ENCODE measurements around the gene PEX16.
"Not testable (repeated sequence)": the region's sequence is repeated elsewhere in the genome, so short reads cannot be mapped to it uniquely, and the experiment has no call there.

PEX16 gene

GRCh38 chr11:45918962-45919675, 1.4 kb upstream of the PEX16 start:
- no peak for DNase-seq (ENCODE audit: low spot score)

GRCh38 chr11:45918331-45918941, 759 bp upstream of the PEX16 start:
- DNase-seq (ENCODE audit: low spot score), result peak; percentile 82

- DNase-seq (ENCODE audit: low spot score), result no peak
These were observed 423 bp downstream of the PEX16 start for GRCh38 chr11:45917286-45917622.

- DNase-seq (ENCODE audit: low spot score), result no peak
These were observed 2.2 kb downstream of the PEX16 start for GRCh38 chr11:45915446-45915845.

- no peak for DNase-seq (ENCODE audit: low spot score)
These were observed 3.6 kb downstream of the PEX16 start for GRCh38 chr11:45913942-45914635.

GRCh38 chr11:45913514-45913913, 4.2 kb downstream of the PEX16 start:
- no peak for DNase-seq (ENCODE audit: low spot score)

DNA sequence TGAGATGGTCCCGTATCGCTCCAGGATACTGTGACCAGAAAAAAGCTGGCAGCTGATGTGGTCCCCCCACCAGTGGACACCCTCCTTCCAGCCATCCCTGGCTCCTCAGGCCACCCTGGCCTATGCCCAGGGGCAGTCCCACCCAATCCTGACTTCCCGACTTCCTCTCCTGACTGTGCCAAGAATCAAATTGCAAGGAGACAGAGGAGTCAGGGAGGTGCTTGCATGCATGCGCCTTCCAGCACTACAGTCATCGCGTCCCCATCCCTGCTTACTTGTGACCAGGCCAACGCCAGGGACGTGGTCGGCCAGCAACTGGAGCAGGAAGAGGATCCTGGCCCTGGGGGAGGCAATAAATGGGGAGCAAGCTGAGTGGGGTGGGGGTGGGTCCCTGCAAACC, 7.1 kb downstream of the PEX16 start:
- no peak for DNase-seq (ENCODE audit: low spot score)

DNA sequence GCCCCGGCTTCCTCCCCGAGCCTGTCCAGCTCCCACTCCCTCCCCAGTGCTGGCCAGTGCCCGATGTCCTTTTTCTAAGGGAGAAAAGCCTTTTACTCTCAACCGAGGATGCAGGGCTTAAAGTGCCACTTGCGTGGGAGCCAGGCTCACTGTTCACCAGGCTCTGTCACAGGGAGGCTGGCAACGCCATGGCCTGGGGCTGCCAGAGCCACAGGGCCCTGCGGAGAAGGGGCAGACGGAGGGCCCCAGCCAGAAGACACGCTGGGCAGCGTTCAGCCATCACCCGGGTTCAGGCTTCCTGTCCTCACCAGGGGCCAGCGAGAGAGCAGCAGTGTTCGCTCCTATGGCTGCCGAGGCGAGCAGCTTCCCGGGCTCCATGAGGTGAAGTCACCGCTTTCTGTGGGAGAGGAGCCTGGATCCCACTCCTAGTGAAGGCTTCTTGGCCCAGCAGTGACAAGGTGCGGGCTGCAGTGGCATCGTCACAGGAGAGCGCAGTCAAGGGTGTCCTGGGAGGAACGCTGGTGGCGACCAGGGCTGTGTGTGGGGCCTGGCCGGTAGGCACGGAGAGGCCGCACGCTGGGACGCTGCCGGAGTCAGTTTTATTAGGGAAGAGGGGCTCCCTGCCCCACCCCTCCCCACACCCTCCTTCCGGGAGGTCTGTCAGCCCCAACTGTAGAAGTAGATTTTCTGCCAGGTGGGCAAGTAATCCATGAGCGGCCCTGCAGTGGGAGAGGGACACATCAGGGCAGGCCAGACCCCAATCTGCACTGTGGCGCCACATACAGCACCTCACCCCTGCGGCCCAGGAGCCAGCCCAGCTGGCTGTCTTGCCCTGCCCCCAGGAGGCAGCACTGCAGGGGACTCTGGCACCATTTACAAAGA, 7.8 kb downstream of the PEX16 start:
- no peak for DNase-seq (ENCODE audit: low spot score)

- DNase-seq (ENCODE audit: low spot score), result no peak
These were observed 9.7 kb downstream of the PEX16 start for GRCh38 chr11:45907911-45908370.

DNA sequence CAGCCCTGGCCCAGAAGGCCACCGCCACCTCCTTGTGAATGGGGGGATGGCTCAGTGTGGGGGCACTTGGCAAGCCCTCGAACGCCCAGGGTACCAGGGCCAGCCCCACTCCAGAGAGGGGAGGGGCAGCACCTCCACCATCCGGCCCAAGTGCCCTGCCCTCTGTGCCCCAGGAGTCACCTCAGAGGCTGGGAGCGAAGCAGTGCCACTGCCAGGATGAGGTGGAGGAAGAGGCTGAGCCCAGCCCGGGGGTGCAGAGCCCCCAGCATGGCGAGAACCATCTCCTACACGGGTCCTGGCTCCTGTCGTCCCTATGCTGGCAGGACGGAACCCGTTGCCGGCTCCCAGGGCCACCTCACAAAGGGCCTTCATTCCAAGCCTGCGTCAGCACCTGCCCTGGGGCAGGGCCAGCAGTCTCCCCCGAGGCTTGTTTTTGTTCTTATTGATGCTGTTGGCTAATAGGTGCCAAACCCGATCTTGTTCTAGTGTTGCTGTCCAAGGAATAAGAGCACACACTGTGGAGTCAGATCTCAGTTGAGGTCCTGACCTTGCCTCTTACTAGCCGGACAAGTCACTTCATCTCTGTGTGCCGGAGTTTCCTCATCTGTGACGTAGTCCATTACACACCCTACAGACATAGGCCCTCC, 10.6 kb downstream of the PEX16 start, which contains the start of gene FREY1:
Gene FREY1 (minus strand): TSS at position 307 of the 647 bp plus-strand sequence. CDS start 26 bp downstream, at position 281.
- no peak for DNase-seq (ENCODE audit: low spot score)

DNA sequence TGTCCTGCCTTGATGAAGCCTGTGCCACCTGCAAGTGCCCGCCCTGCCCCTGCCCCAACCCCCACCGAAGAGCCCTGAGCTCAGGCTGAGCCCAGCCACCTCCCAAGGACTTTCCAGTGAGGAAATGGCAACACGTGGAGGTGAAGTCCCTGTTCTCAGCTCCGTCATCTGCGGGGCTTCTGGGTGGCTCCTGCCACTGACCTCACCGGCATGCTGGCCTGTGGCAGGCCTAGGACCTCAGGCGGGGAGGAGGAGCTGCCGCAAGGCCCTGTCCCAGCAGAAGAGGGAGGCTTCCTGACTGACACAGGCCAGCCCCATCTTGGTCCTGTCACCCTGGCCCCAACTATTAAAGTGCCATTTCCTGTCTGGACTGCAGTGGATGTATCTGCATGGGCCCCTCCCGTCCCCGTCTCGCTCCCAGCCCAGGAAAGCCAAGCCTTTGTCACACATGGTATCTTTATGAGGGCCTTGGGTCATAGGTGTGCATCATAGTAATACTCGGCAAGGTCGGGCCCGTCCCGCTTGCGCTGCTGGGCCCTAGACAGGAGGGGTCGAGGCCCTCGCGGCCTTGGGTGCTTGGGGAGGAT, 11.5 kb downstream of the PEX16 start:
- DNase-seq (ENCODE audit: low spot score), result no peak

- not testable (repeated sequence) for DNase-seq (ENCODE audit: low spot score)
These were observed 12.1 kb downstream of the PEX16 start for GRCh38 chr11:45905576-45905975.

GRCh38 chr11:45905095-45905494, 12.6 kb downstream of the PEX16 start:
- DNase-seq (ENCODE audit: low spot score), result no peak

DNA sequence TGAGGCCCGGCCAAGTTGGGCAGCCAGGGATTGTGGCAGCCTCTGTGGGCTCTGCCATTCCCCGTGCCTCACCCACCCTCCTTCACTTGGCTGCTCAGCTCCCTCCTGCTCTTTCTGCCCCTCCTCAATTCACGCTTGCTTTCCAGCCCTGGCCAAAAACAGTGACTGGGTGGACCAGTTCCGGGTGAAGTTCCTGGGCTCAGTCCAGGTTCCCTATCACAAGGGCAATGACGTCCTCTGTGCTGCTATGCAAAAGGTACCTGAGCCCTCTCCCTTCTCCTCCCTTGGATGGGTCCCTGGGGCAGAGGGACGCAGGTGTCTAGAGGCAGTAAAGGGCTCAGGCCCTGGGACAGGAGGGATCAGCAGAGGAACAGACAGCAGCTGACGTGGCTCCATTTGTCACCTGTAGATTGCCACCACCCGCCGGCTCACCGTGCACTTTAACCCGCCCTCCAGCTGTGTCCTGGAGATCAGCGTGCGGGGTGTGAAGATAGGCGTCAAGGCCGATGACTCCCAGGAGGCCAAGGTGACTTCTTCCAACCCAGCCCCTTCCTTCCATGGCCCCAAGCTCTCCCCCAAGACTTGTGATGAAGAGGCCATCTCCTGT, 13.3 kb downstream of the PEX16 start:
- DNase-seq (ENCODE audit: low spot score), result no peak

GRCh38 chr11:45902452-45903380, 15.0 kb downstream of the PEX16 start:
- DNase-seq (ENCODE audit: low spot score), result no peak

DNA sequence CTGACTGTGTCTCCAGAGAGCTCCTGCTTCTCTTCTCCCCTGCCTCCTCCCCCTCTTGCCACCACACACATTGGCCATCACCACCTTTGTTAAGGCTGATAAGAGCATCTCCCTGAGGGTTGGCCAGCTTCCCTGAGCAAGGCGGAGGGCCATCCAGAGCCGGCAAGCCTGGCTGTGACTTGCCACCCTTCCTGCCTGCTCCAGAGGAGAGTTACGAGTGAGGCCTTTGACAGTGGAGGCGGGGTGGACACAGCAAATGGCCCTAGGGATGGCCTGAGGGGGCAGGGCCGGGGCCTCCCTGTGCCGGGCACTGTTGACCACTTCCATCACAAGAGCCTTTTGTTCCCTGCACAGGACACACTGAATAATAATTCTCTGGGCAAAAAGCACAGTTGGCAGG, 16.1 kb downstream of the PEX16 start:
- DNase-seq (ENCODE audit: low spot score), result no peak

GRCh38 chr11:45900916-45901617, 16.6 kb downstream of the PEX16 start:
- DNase-seq (ENCODE audit: low spot score), result no peak

- DNase-seq (ENCODE audit: low spot score), result not testable (repeated sequence)
These were observed 17.4 kb downstream of the PEX16 start for GRCh38 chr11:45900175-45900800.

Data from SK-N-DZ (cell line).